CD4-positive, alpha-beta T cell treated with Interferon alpha-2 for 1 hour (primary cell): ENCODE data around the gene CPN1.

Source experiments
- DNase-seq, 2 donors: peaks; one replicate each; pipeline ENCODE4 v3.0.0-alpha.2; 2020 to 2022

CPN1 gene

GRCh38 chr10:99995713-99996112 lies 86.0 kb downstream of the CPN1 start:
- DNase-seq = no peak

DNA sequence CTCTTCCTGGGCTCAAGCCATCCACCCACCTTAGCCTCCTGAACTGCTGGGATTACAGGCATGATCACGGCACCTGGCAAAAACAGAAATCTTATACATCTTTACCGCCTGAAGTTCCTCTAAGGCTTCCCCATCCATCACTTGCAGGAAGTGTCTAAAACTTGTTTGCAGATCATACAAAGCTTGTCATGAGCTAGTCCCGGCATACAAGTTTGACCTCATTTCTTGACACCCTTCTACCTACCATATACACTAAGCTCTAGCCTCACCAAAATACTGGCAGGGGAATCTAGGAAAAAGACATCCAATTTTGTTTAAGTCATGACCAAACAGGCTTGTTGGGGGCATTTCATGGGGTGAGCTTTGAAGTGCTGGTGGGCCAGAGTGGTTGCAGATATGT lies 86.4 kb downstream of the CPN1 start:
- no peak for DNase-seq

DNA sequence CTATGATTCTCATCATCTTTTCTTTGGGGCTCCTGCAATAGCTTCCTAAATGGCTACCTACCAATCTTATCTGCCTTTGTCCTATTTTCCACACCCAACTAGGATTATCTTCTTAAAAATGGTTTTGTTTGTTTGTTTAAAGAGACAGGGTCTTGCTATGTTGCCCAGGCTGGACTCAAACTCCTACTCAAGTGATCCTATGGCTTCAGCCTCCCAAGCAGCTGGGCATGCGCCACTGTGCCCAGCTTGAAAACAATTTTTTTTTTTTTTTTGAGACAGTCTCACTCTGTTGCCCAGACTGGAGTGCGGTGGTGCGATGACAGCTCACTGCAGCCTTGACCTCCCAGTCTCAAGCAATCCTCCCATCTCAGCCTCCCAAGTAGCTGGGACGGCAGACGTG lies 86.9 kb downstream of the CPN1 start:
- DNase-seq = no peak

DNA sequence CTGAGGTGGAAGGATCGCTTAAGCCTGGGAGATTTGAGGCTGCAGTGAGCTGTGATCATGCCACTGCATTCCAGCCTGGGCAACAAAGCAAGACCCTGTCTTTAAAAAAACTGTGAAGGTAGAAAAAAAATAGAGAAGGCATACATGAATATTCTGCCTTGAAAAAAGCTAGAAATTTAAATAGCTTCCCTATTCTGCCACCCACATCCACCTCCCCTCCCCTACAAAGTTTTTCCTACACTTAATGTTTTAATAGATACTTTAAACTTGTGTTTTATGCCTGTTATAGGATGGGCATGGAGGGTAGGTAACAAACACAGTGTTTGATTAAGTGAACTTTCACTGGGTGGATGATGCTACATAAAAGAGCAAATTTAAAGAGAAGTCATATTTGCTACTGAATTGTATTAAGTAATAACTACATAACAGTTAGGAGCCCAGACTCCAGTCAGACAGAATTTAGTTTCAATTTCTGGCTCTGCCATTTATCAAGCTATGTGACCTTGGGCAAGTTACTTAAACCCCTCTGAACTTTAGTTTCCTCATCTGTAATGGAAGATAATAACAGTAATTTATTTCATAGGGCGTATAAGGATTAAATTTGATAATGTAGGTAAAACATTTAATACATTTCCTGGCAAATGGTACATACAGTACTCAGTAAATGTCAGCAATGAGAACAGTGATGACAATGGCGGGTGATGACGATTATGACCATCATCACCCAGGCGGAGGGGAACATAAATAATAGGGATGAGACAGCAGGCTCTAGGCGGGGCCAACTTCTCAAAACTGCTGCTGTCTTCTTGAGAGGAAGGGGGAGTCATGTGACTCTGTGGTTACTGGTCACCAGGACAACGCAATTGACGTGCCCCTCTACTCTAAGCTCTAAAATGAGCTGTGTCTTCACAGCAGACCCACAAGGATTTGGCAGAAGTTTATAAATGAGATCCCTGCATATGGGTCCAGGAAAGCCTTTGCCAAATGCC lies 87.7 kb downstream of the CPN1 start:
- peak; percentile 59 to 87 for DNase-seq
